Measurements from ENCODE around the gene RAB11FIP2. TPM values are rescaled to one million over a fixed set of nuclear protein-coding genes. Genes with fewer than 3 reads are reported as not detected.

The RAB11FIP2 gene
- total and polyA plus RNA-seq, 2 of the 4 experiments (the other 2 are of a cell fraction), result 3.6 to 16.1 TPM

- Histone ChIP-seq H3K9me1 (ENCODE audit: insufficient read depth, low read length) (no peaks in the 10 kb centered on the region), H3K14ac (replicated peaks; ENCODE audit: low read depth, low read length) (no peak overlapping the region), H3K4me2 (ENCODE audit: low read depth, low read length) (no peak overlapping the region), H3K36me3 (ENCODE audit: control insufficient read depth, insufficient read depth, low read length) (0 out of 2 replicates have a peak, but pooled peaks cover 5% of the 10 kb centered on the region), H3K4me3 (ENCODE audit: insufficient read depth, low read depth, low read length) (no peak overlapping the region), H3K4me1 (ENCODE audit: control insufficient read depth, insufficient read depth, low read length) (no peaks in the 10 kb centered on the region), H2BK20ac (ENCODE audit: low read depth, low read length) (no peak overlapping the region), H3K9me3 (ENCODE audit: control insufficient read depth, insufficient read depth, low read length) (no peaks in the 10 kb centered on the region), H3K56ac (ENCODE audit: extremely low read depth, insufficient read depth, low read length) (no peak overlapping the region), H3K27ac (ENCODE audit: insufficient read depth, low read length) (no peak overlapping the region), H4K8ac (ENCODE audit: low read depth in 2 of 2, low read length in 2 of 2) (no peak overlapping the region), H2AK9ac (replicated peaks; ENCODE audit: low read depth, low read length, poor library complexity) (no peak overlapping the region), H2BK5ac (ENCODE audit: low read depth, low read length, poor library complexity, severe bottlenecking) (no peak overlapping the region), H4K20me1 (ENCODE audit: insufficient read depth, low read length) (no peaks in the 10 kb centered on the region), H3K23ac (ENCODE audit: low read depth, low read length) (no peak overlapping the region), H2AK5ac (ENCODE audit: low read depth, low read length) (no peak overlapping the region), H4K91ac (ENCODE audit: insufficient read depth, low read depth, low read length) (no peak overlapping the region), H2AFZ (replicated peaks; ENCODE audit: low read length, poor library complexity) (no peak overlapping the region), H3K27me3 (ENCODE audit: control insufficient read depth, insufficient read depth, low read length) (no peaks in the 10 kb centered on the region), H3K4ac (ENCODE audit: low read depth, low read length) (no peak overlapping the region), H3K18ac (ENCODE audit: low read depth, low read length) (no peak overlapping the region), H2BK120ac (ENCODE audit: low read depth, low read length) (no peak overlapping the region; the same call in 1 of the 2 replicates), H2BK15ac (ENCODE audit: low read depth, low read length) (no peak overlapping the region), H3K79me1 (ENCODE audit: low read depth in 1 of 2, low read length in 2 of 2) (no peaks in the 10 kb centered on the region), H4K5ac (ENCODE audit: low read depth, low read length) (no peak overlapping the region), H3K9ac (ENCODE audit: low read depth, low read length) (no peak overlapping the region)
- TF ChIP-seq BHLHE40 (IDR thresholded peaks at IDR 0.05; ENCODE audit: low read depth, low read length) (no peak), RFX5 (IDR thresholded peaks at IDR 0.05; ENCODE audit: low read depth, low read length) (no peak), RAD21 (IDR thresholded peaks at IDR 0.05; ENCODE audit: low read length) (no peak), RCOR1 (IDR thresholded peaks at IDR 0.05; ENCODE audit: insufficient replicate concordance, low read length) (no peak), CHD1 (IDR thresholded peaks at IDR 0.05; ENCODE audit: low read depth, low read length) (no peak), SMC3 (IDR thresholded peaks at IDR 0.05; ENCODE audit: low read depth, low read length) (no peak), POLR2A (IDR thresholded peaks at IDR 0.05; ENCODE audit: low read depth, low read length) (no peak), FOS (IDR thresholded peaks at IDR 0.05; ENCODE audit: low read depth, low read length) (no peak), MAFK (IDR thresholded peaks at IDR 0.05; ENCODE audit: low read depth, low read length) (no peak), NFE2L2 (IDR thresholded peaks at IDR 0.05; ENCODE audit: low read depth, low read length) (no peak), CEBPB (IDR thresholded peaks at IDR 0.05; ENCODE audit: low read depth, low read length) (no peak), CTCF (conservative IDR thresholded peaks at IDR 0.05; ENCODE audit: low read depth, low read length) (no peak), MXI1 (IDR thresholded peaks at IDR 0.05; ENCODE audit: borderline replicate concordance, low read depth, low read length) (no peak), USF2 (IDR thresholded peaks at IDR 0.05; ENCODE audit: low read depth, low read length) (no peak), MAZ (IDR thresholded peaks at IDR 0.05; ENCODE audit: borderline replicate concordance, low read depth, low read length) (no peak)
- TF ChIP-seq, protein P1, sequence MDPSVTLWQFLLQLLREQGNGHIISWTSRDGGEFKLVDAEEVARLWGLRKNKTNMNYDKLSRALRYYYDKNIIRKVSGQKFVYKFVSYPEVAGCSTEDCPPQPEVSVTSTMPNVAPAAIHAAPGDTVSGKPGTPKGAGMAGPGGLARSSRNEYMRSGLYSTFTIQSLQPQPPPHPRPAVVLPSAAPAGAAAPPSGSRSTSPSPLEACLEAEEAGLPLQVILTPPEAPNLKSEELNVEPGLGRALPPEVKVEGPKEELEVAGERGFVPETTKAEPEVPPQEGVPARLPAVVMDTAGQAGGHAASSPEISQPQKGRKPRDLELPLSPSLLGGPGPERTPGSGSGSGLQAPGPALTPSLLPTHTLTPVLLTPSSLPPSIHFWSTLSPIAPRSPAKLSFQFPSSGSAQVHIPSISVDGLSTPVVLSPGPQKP (IDR thresholded peaks at IDR 0.05; ENCODE audit: borderline replicate concordance, low read depth, low read length), result no peak
- no TSS peak for BruUV-seq (replicated peaks)
- dilution Hi-C loops (cut with HindIII; ENCODE audit: low sequenced_read_pairs, unreplicated experiment) (no loop called here), in situ Hi-C loops (cut with MboI; ENCODE audit: low sequenced_read_pairs) (no loop called here), intact Hi-C loops (cut with micrococcal nuclease) (no loop called here)
- ATAC-seq (ENCODE audit: low read depth) (no peak), DNase-seq (peak; percentile 59)
- ChIA-PET CTCF (no interaction called here), POLR2A (ENCODE audit: unreplicated experiment) (no interaction called here)
- WGBS, 2 experiments (ENCODE audit: extremely low coverage in 2 of 2, insufficient read length in 1 of 2), result 60% methylated on average over 2 of the region's 6 CpGs; no CpG with 5 or more reads in 1 of the 2 experiments
These were observed 44.2 kb downstream of the RAB11FIP2 start for GRCh38 chr10:118002581-118002980.
